GM15510 (cell line): ENCODE results near the gene TMEM128.

Source experiments
- POLR2A ChIP-seq: IDR thresholded peaks from 3 replicates; pipeline ENCODE4 v1.6.1; 2011; ENCODE audit warnings: borderline replicate concordance; ENCODE audit not compliant: insufficient read length; ENCODE audit errors: extremely low read depth

The TMEM128 gene

DNA sequence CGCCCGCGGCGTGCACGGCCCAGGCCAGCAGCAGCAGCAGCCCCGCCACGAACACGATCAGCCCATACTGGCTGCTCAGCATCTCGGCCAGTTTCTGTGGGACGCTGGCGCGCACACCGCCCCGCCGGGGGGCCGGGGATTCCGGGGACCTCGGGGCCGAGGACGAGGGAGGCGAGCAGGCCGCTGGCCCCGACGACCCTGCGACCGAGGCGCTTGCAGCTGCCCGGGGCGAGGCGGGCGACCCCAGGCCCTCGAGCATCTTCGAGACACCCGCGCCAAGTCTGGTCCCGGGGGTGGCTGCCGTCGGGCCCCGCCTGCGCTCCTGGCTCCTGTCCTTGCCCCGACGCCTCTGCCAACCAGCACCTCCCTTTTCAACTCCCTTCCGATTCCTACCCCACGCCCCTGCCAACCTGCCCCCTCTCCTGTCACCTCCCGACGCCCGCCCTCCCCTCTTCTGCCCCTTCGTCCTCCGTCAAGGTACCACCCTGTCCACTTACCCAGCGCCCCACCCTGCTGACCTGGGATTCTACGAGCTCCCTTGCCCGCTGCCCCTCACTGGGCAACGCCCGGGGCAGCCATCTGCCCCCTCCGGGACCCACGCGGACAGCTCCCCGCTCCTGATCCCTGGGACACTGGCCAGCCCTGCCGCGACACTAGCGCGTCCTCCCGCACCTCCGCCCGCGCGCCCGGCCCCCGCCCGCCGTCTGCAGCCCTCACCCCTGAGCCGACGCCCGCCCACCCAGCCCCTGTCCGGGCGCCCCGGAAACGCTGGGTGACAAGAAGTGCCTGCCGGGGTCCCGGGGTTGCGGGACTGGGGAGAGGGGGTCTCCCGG is 21.2 kb downstream of the TMEM128 start, which contains the start of gene OTOP1:
OTOP1 (minus strand) TSS at position 324 of the 833 bp plus-strand sequence; CDS start at position 259, 65 bp downstream.
- no peak for TF ChIP-seq POLR2A

DNA sequence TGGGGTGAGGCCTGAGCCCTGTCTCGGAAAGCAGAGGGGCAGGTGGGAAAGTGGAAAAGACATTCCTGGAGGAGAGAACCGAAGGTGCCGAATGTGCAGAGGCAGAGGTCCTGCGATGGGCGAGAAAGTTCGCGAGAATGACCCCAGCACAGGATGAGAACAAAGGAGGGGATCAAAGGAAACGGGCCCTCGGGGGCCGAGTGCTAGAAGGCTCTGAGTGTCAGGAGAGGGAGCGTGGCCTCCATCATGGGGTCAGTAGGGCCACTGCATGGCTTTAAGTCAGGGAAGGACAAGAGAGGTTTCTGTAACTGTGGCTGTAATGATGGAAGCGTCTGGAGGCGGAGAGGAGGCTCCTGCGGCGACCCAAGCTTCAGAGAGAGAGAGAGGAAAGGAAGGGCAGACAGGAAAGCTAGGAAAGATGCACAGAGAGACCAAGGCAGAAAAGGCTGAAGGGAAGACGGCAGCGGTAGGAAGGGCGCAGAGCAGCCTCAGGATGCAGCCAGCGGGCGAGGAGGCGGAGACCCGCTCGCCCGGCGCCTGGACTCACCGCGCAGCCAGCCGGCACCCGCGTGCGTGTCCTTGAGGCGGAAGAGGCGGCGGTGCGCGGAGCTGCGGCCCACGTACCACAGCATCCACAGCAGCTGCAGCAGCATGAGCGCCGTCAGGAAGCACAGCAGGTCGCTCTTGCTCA is 22.0 kb downstream of the TMEM128 start:
- no peak for TF ChIP-seq POLR2A

DNA sequence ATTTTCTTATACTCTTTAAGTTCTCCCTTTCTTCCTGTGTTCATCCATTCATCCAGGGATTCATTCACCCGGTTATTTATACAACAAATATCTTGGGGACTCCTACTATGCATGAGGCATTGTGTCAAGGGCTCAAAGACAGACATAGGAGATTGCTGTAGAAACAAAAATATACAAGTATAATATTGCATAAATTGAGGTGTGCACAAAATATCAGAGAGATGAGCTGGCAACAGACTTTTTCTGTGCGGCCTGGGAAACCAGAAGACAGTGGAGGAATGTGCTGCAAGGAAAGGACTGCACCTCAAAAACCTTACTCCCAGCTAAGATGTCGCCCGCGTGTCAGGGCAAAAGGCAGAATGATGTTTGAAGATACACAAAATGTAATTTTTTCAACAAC is 30.9 kb downstream of the TMEM128 start:
- TF ChIP-seq POLR2A = no peak

DNA sequence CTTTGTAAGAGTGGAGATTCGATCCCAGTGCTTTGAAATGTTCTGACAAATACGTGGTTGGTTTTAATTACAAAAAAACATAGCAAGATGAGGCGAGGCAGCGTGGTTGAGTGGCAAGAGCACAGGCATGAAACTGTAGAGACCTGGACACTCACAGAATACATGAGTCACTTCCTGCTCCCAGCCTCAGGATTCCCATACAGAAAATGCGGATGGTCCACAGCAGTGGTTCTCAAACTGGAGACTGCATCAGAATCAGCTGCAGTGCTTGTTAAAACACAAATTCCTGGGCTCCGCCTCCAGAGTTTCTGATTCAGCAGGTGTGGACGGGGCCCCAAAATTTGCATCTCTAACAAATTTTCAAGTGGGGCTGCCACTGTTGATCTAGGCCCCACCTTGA is 31.4 kb downstream of the TMEM128 start:
- no peak for TF ChIP-seq POLR2A

DNA sequence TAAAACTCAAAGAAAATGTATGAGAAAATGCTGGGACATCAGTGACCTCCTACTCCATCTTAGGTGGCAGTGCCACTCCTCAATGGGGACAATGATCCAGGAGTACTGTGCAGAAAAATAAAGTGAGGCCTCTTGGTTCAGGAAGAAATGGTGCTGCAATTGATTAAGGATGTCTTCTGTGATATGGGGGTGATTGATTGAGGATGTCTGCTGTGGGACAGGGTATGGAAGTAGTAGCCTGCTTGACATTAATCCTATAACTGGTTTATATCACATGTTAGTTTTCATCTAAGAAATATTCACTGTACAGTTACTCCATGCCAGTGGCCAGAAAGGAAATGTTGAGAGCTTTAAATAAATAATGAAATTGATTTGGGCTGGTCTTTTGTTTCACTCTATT is 41.8 kb downstream of the TMEM128 start:
- no peak for TF ChIP-seq POLR2A

DNA sequence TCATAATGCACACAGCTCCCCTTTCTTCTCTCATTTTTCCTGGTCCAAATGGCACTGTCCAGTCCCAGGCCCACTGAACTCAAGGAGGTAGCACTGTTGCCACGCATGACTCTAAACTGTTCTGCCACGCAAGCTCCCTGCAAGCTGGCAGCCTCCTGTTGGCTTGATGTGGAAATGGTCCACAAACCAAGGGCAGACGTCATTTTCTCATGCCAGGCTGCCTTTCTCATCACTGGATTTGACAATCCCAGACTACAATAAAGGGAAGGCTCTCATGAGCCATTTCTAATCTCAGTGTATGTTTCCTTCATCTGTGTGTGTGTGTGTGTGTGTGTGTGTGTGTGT is 43.6 kb downstream of the TMEM128 start:
- no peak for TF ChIP-seq POLR2A

DNA sequence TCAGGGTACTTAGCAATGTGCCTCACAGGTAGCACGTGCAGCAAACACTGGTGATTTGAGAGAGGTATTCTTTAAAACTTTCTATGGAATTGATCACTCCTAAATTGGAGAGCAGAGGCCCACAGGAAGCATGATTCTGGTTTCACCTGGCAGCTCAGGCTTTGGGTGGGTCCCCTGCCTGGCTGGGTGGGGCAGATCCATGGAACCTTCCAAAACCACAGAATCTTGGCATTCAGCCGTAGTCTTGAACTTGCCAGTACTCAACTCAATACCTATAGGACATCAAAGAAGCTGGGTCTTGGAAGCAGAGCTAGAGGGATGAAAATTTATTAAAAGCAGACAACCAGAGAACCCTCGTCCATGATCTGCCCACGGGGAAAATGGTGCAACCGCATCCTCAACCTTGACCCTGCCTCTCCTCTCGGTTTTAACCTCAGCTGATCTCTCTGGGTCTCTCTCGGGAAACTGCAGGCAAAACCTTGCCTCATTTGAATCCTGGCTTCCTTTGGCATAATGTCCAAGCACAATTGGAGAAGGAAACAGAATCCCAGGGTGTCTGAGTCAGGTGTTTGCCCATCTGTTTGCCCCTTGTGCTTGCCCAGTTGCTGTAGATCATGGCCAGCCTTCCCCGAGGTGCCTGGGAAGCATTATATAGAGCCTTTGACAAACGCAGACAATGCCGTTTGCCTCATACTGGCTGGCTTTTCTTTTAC is 44.2 kb downstream of the TMEM128 start:
- TF ChIP-seq POLR2A = no peak

DNA sequence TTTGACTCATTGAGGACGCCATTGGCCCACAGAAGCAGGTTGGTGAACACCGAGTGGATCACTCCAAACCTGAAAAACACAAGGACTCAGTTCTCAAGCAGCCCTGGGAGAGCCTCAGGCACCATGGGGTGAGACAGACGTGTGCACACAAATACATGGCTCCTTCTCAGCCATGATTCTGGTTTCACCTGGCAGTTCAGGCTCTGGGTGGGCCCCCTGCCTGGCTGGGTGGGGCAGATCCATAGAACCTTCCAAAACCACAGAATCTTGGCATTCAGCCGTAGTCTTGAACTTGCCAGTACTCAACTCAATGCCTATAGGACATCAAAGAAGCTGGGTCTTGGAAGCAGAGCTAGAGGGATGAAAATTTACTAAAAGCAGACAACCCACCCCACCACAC is 45.5 kb downstream of the TMEM128 start:
- TF ChIP-seq POLR2A = no peak

DNA sequence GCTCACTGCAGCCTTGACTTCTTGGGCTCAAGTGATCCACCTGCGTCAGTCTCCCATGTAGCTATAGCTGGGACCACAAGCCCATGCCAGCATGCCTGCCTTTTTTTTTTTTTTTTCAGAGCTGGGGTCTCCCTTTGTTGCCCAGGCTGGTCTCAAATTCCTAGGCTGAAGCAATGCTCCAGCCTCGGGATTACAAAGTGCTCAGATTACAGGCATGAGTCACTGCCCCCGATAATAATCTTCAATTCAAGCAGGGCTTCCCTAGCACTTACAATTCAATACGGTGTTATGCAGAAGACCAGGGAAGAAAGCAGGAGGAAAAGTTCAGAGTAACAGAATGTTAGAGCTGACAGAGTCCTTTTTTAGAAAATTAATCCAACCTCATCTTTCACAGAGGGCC is 47.4 kb downstream of the TMEM128 start:
- TF ChIP-seq POLR2A = no peak

DNA sequence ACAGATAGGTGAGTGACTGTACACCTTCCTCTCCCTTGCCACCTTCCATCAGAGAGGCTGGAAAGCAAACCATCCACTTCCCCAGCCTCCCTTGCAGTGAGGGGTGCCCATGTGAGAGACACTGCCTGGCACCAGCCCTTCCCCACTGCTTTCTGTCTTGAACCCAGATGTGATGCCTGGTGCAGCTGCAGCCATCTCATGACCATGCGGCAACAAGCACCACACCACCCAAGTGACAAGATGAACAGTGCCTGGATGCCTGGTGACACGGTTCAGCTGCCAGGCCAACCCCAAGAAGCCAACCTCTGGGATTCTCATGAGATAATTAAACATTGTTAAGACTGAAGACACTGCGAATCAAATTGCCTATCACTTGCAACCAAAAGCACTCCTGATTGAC is 52.7 kb downstream of the TMEM128 start:
- no peak for TF ChIP-seq POLR2A
